CD14-positive monocyte (primary cell): ENCODE measurements around the gene IKZF3. TPM values are rescaled to one million over a fixed set of nuclear protein-coding genes. Genes with fewer than 3 reads are reported as not detected.
A peak's percentile ranks its signal among the peaks of the same experiment; 100 is the strongest.

Experiments
- DNase-seq, 3 donors: peaks; one replicate each; pipeline ENCODE4 v3.0.0-alpha.2; 2011 to 2022
- H2AFZ ChIP-seq: 2 replicates; pipeline ENCODE4 v1.6.0; 2012; ENCODE audit warnings: mild to moderate bottlenecking, low read depth, low read length, inconsistent platforms; ENCODE audit not compliant: insufficient read depth, poor library complexity, severe bottlenecking
- H3K27ac ChIP-seq, 2 donors: 1 replicate in 1 of 2; 2 replicates in 1 of 2; pipeline ENCODE4 v1.5.1; 2012 to 2013; ENCODE audit warnings: low read length in 2 of 2, control low read depth in 1 of 2, inconsistent platforms in 1 of 2, low read depth in 1 of 2, mild to moderate bottlenecking in 1 of 2
- H3K27me3 ChIP-seq, 2 donors: one replicate each; pipeline versions ENCODE4 v1.6.0 to v1.6.1; 2011 to 2013; ENCODE audit warnings: low read length in 2 of 2; ENCODE audit not compliant: control insufficient read depth in 2 of 2, insufficient read depth in 2 of 2
- H3K36me3 ChIP-seq, 2 donors: replicated peaks in 1 of 2; 1 replicate in 1 of 2; 2 replicates in 1 of 2; pipeline versions ENCODE4 v1.5.1 to v1.6.1; 2012 to 2013; ENCODE audit warnings: low read length in 2 of 2, control low read depth in 1 of 2, inconsistent platforms in 1 of 2, mild to moderate bottlenecking in 1 of 2; ENCODE audit not compliant: insufficient read depth in 2 of 2, control insufficient read depth in 1 of 2
- H3K4me1 ChIP-seq, 2 donors: 1 replicate in 1 of 2; 2 replicates in 1 of 2; pipeline versions ENCODE4 v1.5.1 to v1.6.1; 2012 to 2013; ENCODE audit warnings: low read length in 2 of 2, control low read depth in 1 of 2, inconsistent platforms in 1 of 2, mild to moderate bottlenecking in 1 of 2, moderate library complexity in 1 of 2; ENCODE audit not compliant: insufficient read depth in 2 of 2, control insufficient read depth in 1 of 2
- H3K4me2 ChIP-seq: replicated peaks from 2 replicates; pipeline ENCODE3; 2012; ENCODE audit warnings: low read length, moderate library complexity, mild to moderate bottlenecking; ENCODE audit not compliant: poor library complexity, severe bottlenecking; ENCODE audit errors: extremely low read depth
- H3K4me3 ChIP-seq, 3 experiments: fragments of 200-600 bp in 1 of 3; sonication (generic) in 1 of 3; replicated peaks in 1 of 3; 1 replicate in 2 of 3; 2 replicates in 1 of 3; pipeline ENCODE4 v1.5.1; 2011 to 2013; ENCODE audit warnings: low read length in 3 of 3, mild to moderate bottlenecking in 3 of 3, control low read depth in 2 of 3, low read depth in 2 of 3, inconsistent platforms in 1 of 3, moderate library complexity in 1 of 3
- H3K79me2 ChIP-seq: 2 replicates; pipeline ENCODE4 v1.6.0; 2012; ENCODE audit warnings: mild to moderate bottlenecking, control low read depth, inconsistent platforms, low read length, moderate library complexity; ENCODE audit not compliant: insufficient read depth
- H3K9ac ChIP-seq: 2 replicates; pipeline ENCODE4 v1.6.0; 2017; ENCODE audit warnings: low read length, mild to moderate bottlenecking; ENCODE audit not compliant: insufficient read depth, poor library complexity, severe bottlenecking
- H3K9me3 ChIP-seq, 2 donors: replicated peaks in 1 of 2; 1 replicate in 1 of 2; 2 replicates in 1 of 2; pipeline versions ENCODE4 v1.5.1 to v1.6.1; 2012 to 2013; ENCODE audit warnings: low read length in 2 of 2, control low read depth in 1 of 2; ENCODE audit not compliant: control insufficient read depth in 1 of 2, insufficient read depth in 1 of 2
- H4K20me1 ChIP-seq: 2 replicates; pipeline ENCODE4 v1.6.0; 2012; ENCODE audit warnings: mild to moderate bottlenecking, low read length, control low read depth, moderate library complexity; ENCODE audit not compliant: insufficient read depth
- H3K27ac Mint-ChIP-seq, 7 donors: one replicate each; pipeline ENCODE4 v1.8.0; 2020; ENCODE audit warnings: mild to moderate bottlenecking in 7 of 7, mixed read lengths in 7 of 7, moderate library complexity in 6 of 7, inconsistent platforms in 2 of 7
- H3K27me3 Mint-ChIP-seq, 3 donors: one replicate each; pipeline ENCODE4 v1.8.0; 2021 to 2022; ENCODE audit warnings: low read depth in 3 of 3, mild to moderate bottlenecking in 3 of 3, mixed read lengths in 3 of 3, moderate library complexity in 3 of 3, inconsistent platforms in 1 of 3
- H3K36me3 Mint-ChIP-seq, 2 donors: one replicate each; pipeline ENCODE4 v1.8.0; 2020; ENCODE audit warnings: mixed read lengths in 2 of 2, inconsistent platforms in 1 of 2, mild to moderate bottlenecking in 1 of 2
- H3K4me1 Mint-ChIP-seq: one replicate; pipeline ENCODE4 v1.8.0; 2020; ENCODE audit warnings: mild to moderate bottlenecking, mixed read lengths
- H3K4me3 Mint-ChIP-seq, 2 donors: one replicate each; pipeline ENCODE4 v1.8.0; 2020; ENCODE audit warnings: mild to moderate bottlenecking in 2 of 2, mixed read lengths in 2 of 2, moderate library complexity in 1 of 2
- H3K9me3 Mint-ChIP-seq, 7 donors: one replicate each; pipeline ENCODE4 v1.8.0; 2020 to 2022; ENCODE audit warnings: mixed read lengths in 7 of 7, mild to moderate bottlenecking in 6 of 7, moderate library complexity in 6 of 7, inconsistent platforms in 2 of 7
- WGBS: methylation state at CpG from one replicate; pipeline ENCODE4 v1.1.5; 2013; ENCODE audit warnings: missing lambda C conversion rate; ENCODE audit not compliant: insufficient coverage; 5-methylcytosine and 5-hydroxymethylcytosine counted together
- intact Hi-C, 2 donors: fragments of 100-400 bp; cut with micrococcal nuclease; formaldehyde crosslinking; loops; one replicate each; pipeline versions ENCODE4 v1.15.0 to v1.15.1; 2023
- polyA plus RNA-seq, 3 donors: library from polyadenylated mRNA; depleted of rRNA in 1 of 3; unstranded in 2 of 3; stranded (reverse) in 1 of 3; fragments of 300-500 nt in 2 of 3; fragments of >200 nt in 1 of 3; fragmentation: Illumina TruSeq in 2 of 3; gene quantifications; 1 replicate in 2 of 3; 2 replicates in 1 of 3; pipeline ENCODE4 v1.2.3, GENCODE V29; 2012 to 2021
- TF ChIP-seq, protein P1 (sequence below): fragments of 200-600 bp; IDR thresholded peaks from one replicate; pipeline ENCODE4 v1.8.0; 2022; ENCODE audit warnings: antibody characterized with exemption, mild to moderate bottlenecking

The IKZF3 gene
- polyA plus RNA-seq, 3 donors = 0.05 to 0.15 (median 0.05) TPM

DNA sequence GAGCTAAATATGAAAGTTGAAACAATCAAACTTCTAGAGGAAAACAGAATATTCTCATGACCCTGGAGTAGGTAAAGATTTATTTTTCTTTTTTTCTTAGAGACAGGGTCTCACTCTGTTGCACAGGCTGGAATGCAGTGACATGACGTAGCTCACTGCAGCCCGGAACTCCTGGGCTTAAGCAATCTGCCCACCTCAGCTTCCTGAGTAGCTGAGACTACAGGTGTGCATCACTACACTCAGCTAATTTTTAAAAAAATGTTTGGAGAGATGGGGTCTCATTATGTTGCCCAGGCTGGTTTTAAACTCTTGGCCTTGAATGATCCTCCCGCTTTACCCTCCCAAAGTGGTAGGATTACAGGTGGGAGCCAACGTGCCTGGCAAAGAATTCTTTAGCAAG, 15.5 kb downstream of the IKZF3 start:
- no peaks in the 10 kb centered on the region for H4K20me1 ChIP-seq
- no peak for DNase-seq
- Mint-ChIP-seq H3K27ac (no peak overlapping the region), H3K27me3 (peaks cover 23 to 47% (median 36%) of the 10 kb centered on the region in 3 donors), H3K36me3 (no peaks in the 10 kb centered on the region), H3K9me3 (no peaks in the 10 kb centered on the region), H3K4me3 (no peak overlapping the region), H3K4me1 (peaks cover 5% of the 10 kb centered on the region)
- H3K4me2 ChIP-seq = no peak overlapping the region
- intact Hi-C loops = no loop called here
- no CpG with 5 or more reads among the region's 4 CpGs for WGBS
- no peak overlapping the region for H3K9ac ChIP-seq
- H3K4me3 ChIP-seq = no peak overlapping the region
- H3K4me1 ChIP-seq = no peaks in the 10 kb centered on the region
- no peaks in the 10 kb centered on the region for H3K9me3 ChIP-seq
- no peaks in the 10 kb centered on the region for H3K79me2 ChIP-seq
- peaks cover 13 to 20% of the 10 kb centered on the region in 2 donors for H3K27me3 ChIP-seq
- TF ChIP-seq, protein P1, sequence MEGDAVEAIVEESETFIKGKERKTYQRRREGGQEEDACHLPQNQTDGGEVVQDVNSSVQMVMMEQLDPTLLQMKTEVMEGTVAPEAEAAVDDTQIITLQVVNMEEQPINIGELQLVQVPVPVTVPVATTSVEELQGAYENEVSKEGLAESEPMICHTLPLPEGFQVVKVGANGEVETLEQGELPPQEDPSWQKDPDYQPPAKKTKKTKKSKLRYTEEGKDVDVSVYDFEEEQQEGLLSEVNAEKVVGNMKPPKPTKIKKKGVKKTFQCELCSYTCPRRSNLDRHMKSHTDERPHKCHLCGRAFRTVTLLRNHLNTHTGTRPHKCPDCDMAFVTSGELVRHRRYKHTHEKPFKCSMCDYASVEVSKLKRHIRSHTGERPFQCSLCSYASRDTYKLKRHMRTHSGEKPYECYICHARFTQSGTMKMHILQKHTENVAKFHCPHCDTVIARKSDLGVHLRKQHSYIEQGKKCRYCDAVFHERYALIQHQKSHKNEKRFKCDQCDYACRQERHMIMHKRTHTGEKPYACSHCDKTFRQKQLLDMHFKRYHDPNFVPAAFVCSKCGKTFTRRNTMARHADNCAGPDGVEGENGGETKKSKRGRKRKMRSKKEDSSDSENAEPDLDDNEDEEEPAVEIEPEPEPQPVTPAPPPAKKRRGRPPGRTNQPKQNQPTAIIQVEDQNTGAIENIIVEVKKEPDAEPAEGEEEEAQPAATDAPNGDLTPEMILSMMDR = no peak
- H3K27ac ChIP-seq = no peak overlapping the region
- no peaks in the 10 kb centered on the region for H3K36me3 ChIP-seq
- no peak overlapping the region for H2AFZ ChIP-seq

DNA sequence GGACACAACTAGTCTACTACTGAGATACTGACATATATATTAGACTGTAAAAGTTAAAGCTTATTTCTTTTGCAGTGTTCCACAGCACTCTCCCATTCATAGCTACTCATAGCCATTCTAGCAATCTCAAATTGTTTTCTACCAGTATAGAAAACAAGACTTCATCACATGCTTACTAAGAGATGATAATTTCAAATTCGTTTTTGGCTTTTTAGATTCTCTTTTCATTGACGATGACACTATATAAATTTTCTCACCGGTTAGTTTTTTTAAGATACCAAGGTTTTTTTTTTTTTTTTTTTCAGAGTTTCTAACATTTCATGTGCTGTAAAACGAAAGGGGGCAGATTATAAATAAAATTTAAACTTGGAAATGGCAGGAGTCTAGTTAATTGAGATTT, 17.9 kb downstream of the IKZF3 start:
- no peaks in the 10 kb centered on the region for H3K9me3 ChIP-seq
- H3K4me2 ChIP-seq = no peak overlapping the region
- H2AFZ ChIP-seq = no peak overlapping the region
- H3K4me3 ChIP-seq = no peak overlapping the region
- no peaks in the 10 kb centered on the region for H4K20me1 ChIP-seq
- no peaks in the 10 kb centered on the region for H3K9me3 Mint-ChIP-seq
- H3K27ac ChIP-seq = no peak overlapping the region
- DNase-seq = no peak
- H3K36me3 ChIP-seq = no peaks in the 10 kb centered on the region
- H3K4me3 Mint-ChIP-seq = peak overlapping the region in 1 of 2 donors; percentile 21
- H3K79me2 ChIP-seq = no peaks in the 10 kb centered on the region
- peaks cover 5% of the 10 kb centered on the region for H3K4me1 Mint-ChIP-seq
- peaks cover 18 to 51% (median 35%) of the 10 kb centered on the region in 3 donors for H3K27me3 Mint-ChIP-seq
- H3K27ac Mint-ChIP-seq = no peak overlapping the region
- no peaks in the 10 kb centered on the region for H3K4me1 ChIP-seq
- intact Hi-C loops = no loop called here
- TF ChIP-seq, protein P1 = no peak
- no CpG with 5 or more reads among the region's 4 CpGs for WGBS
- H3K36me3 Mint-ChIP-seq = no peaks in the 10 kb centered on the region
- no peak overlapping the region for H3K9ac ChIP-seq
- H3K27me3 ChIP-seq = peaks cover 19 to 33% of the 10 kb centered on the region in 2 donors
